SK-N-SH (cell line): ENCODE measurements around the gene OR10C1. TPM values are rescaled to one million over a fixed set of nuclear protein-coding genes. Genes with fewer than 3 reads are reported as not detected.

Experiments used
- CTCF ChIA-PET: fragments of 300-600, 350-600 bp; formaldehyde crosslinking; extraction: SDS; loops from one replicate; lab custom pipeline; 2021; lab: Yijun Ruan, JAX
- POLR2A ChIA-PET: fragments of 350-600 bp; sonication (Branson Sonifier 250); formaldehyde crosslinking; extraction: SDS; loops from one replicate; lab custom pipeline; 2020; ENCODE audit warnings: antibody characterized with exemption, inconsistent platforms; lab: Yijun Ruan, JAX
- DNase-seq: peaks from one replicate; pipeline ENCODE4 v3.0.0; 2012
- H2AFZ ChIP-seq: fragments of 200-600 bp; sonication (generic); 2 replicates; pipeline ENCODE4 v1.8.1; 2016; ENCODE audit warnings: antibody characterized with exemption, mild to moderate bottlenecking, low read depth
- H3F3A ChIP-seq: fragments of 200-600 bp; sonication (generic); replicated peaks from 2 replicates; pipeline ENCODE3; 2016; ENCODE audit warnings: antibody characterized with exemption, mild to moderate bottlenecking; ENCODE audit not compliant: insufficient read depth
- H3K27ac ChIP-seq, 2 experiments: fragments of 200-500 bp in 1 of 2; fragments of 200-600 bp in 1 of 2; sonication (Bioruptor generic) in 1 of 2; sonication (generic), shearing (Covaris generic) in 1 of 2; 2 replicates each; pipeline versions ENCODE4 v1.5.1 to v1.6.1; 2014 to 2016; ENCODE audit warnings: low read depth in 2 of 2, inconsistent platforms in 1 of 2, low read length in 1 of 2, mild to moderate bottlenecking in 1 of 2, mixed read lengths in 1 of 2
- H3K27me3 ChIP-seq: fragments of 200-600 bp; sonication (generic), shearing (Covaris generic); 2 replicates; pipeline ENCODE4 v1.6.1; 2016; ENCODE audit warnings: mixed run types; ENCODE audit not compliant: insufficient read depth
- H3K36me3 ChIP-seq, 2 experiments: fragments of 200-500 bp in 1 of 2; fragments of 200-600 bp in 1 of 2; sonication (Bioruptor generic) in 1 of 2; sonication (generic) in 1 of 2; replicated peaks in 1 of 2; 2 replicates each; pipeline versions ENCODE3 to v1.5.1; 2014 to 2016; ENCODE audit warnings: low read length in 1 of 2, mild to moderate bottlenecking in 1 of 2; ENCODE audit not compliant: insufficient read depth in 2 of 2, control insufficient read depth in 1 of 2
- H3K4me1 ChIP-seq, 2 experiments: fragments of 200-500 bp in 1 of 2; fragments of 200-600 bp in 1 of 2; sonication (Bioruptor generic) in 1 of 2; sonication (generic), shearing (Covaris generic) in 1 of 2; 2 replicates each; pipeline versions ENCODE4 v1.5.1 to v1.6.1; 2014 to 2016; ENCODE audit warnings: low read depth in 1 of 2, low read length in 1 of 2, mixed run types in 1 of 2; ENCODE audit not compliant: insufficient read depth in 2 of 2, control insufficient read depth in 1 of 2
- H3K4me2 ChIP-seq: fragments of 200-600 bp; sonication (generic), shearing (Covaris generic); 2 replicates; pipeline ENCODE4 v1.6.1; 2017; ENCODE audit warnings: mixed run types
- H3K4me3 ChIP-seq, 2 experiments: fragments of 200-500 bp in 1 of 2; fragments of 200-600 bp in 1 of 2; sonication (Bioruptor generic) in 1 of 2; sonication (generic), shearing (Covaris generic) in 1 of 2; 2 replicates each; pipeline versions ENCODE4 v1.5.1 to v1.8.1; 2014 to 2016; ENCODE audit warnings: low read depth in 2 of 2, inconsistent platforms in 1 of 2, low read length in 1 of 2, mild to moderate bottlenecking in 1 of 2, mixed read lengths in 1 of 2, moderate library complexity in 1 of 2
- H3K79me2 ChIP-seq: fragments of 200-600 bp; sonication (generic); 2 replicates; pipeline ENCODE4 v1.8.1; 2017; ENCODE audit warnings: mild to moderate bottlenecking; ENCODE audit not compliant: insufficient read depth
- H3K9ac ChIP-seq: fragments of 200-600 bp; sonication (generic); 2 replicates; pipeline ENCODE4 v1.6.1; 2017; ENCODE audit warnings: mixed run types
- H3K9me2 ChIP-seq: fragments of 200-600 bp; sonication (generic); 2 replicates; pipeline ENCODE4 v1.6.1; 2017; ENCODE audit warnings: mixed run types
- H3K9me3 ChIP-seq: fragments of 200-600 bp; sonication (generic); 2 replicates; pipeline ENCODE4 v1.6.1; 2017; ENCODE audit warnings: mixed run types, mild to moderate bottlenecking, moderate library complexity
- H4K20me1 ChIP-seq: fragments of 200-600 bp; sonication (generic); 2 replicates; pipeline ENCODE4 v1.6.1; 2017; ENCODE audit warnings: mild to moderate bottlenecking, mixed run types; ENCODE audit not compliant: insufficient read depth
- CHD2 ChIP-seq: fragments of 150-350 bp; IDR thresholded peaks from 2 replicates; pipeline ENCODE4 v1.6.1; 2018; ENCODE audit warnings: low read length; ENCODE audit not compliant: partially characterized antibody
- CTCF ChIP-seq: fragments of 200-600 bp; sonication (generic); IDR thresholded peaks from 2 replicates; pipeline ENCODE4 v1.6.1; 2017; ENCODE audit warnings: antibody characterized with exemption, mild to moderate bottlenecking, moderate library complexity
- EP300 ChIP-seq, 2 experiments: IDR thresholded peaks; 2 replicates each; pipeline versions ENCODE4 v1.4.0 to v1.6.1; 2012; ENCODE audit warnings: borderline replicate concordance in 1 of 2, low read depth in 1 of 2, low read length in 1 of 2
- EZH2phosphoT487 ChIP-seq: fragments of 200-600 bp; sonication (generic); IDR thresholded peaks from 2 replicates; pipeline ENCODE4 v1.6.1; 2017; ENCODE audit warnings: low read depth, mixed run types, mild to moderate bottlenecking, antibody characterized with exemption, moderate library complexity, borderline replicate concordance
- FOXM1 ChIP-seq: IDR thresholded peaks from 2 replicates; pipeline ENCODE4 v1.4.0; 2012; ENCODE audit warnings: low read depth, mild to moderate bottlenecking
- GABPA ChIP-seq: IDR thresholded peaks from 2 replicates; pipeline ENCODE4 v1.4.0; 2012; ENCODE audit warnings: low read depth, mild to moderate bottlenecking
- JUND ChIP-seq: IDR thresholded peaks from 2 replicates; pipeline ENCODE4 v1.4.0; 2012
- MAX ChIP-seq: IDR thresholded peaks from 2 replicates; pipeline ENCODE4 v1.4.0; 2012; ENCODE audit warnings: low read depth
- MEF2A ChIP-seq: IDR thresholded peaks from 2 replicates; pipeline ENCODE4 v1.4.0; 2012; ENCODE audit warnings: low read depth, borderline replicate concordance
- MXI1 ChIP-seq: IDR thresholded peaks from 2 replicates; pipeline ENCODE4 v1.6.1; 2012; ENCODE audit warnings: mild to moderate bottlenecking, low read depth, low read length, improper control_type of control experiment
- NFIC ChIP-seq: IDR thresholded peaks from 2 replicates; pipeline ENCODE4 v1.4.0; 2012; ENCODE audit warnings: borderline replicate concordance
- NRF1 ChIP-seq: IDR thresholded peaks from 2 replicates; pipeline ENCODE4 v1.6.1; 2012; ENCODE audit warnings: low read depth, mild to moderate bottlenecking, low read length
- REST ChIP-seq: IDR thresholded peaks from 2 replicates; pipeline ENCODE4 v1.6.1; 2012; ENCODE audit warnings: mild to moderate bottlenecking, low read depth, low read length, moderate library complexity
- RFX5 ChIP-seq: IDR thresholded peaks from 2 replicates; pipeline ENCODE4 v1.6.1; 2012; ENCODE audit warnings: mild to moderate bottlenecking, improper control_type of control experiment, low read length
- SIN3A ChIP-seq: IDR thresholded peaks from 2 replicates; pipeline ENCODE4 v1.6.1; 2012; ENCODE audit warnings: low read depth, mild to moderate bottlenecking, low read length, moderate library complexity, borderline replicate concordance
- SMC3 ChIP-seq: IDR thresholded peaks from 2 replicates; pipeline ENCODE4 v1.6.1; 2012; ENCODE audit warnings: low read depth, low read length, improper control_type of control experiment
- TCF12 ChIP-seq: IDR thresholded peaks from 2 replicates; pipeline ENCODE4 v1.4.0; 2012
- TEAD4 ChIP-seq: IDR thresholded peaks from 2 replicates; pipeline ENCODE4 v1.4.0; 2012; ENCODE audit warnings: mild to moderate bottlenecking, borderline replicate concordance; ENCODE audit not compliant: insufficient read depth
- USF1 ChIP-seq: IDR thresholded peaks from 2 replicates; pipeline ENCODE4 v1.4.0; 2012; ENCODE audit warnings: low read depth, borderline replicate concordance
- USF2 ChIP-seq: fragments of 150-350 bp; IDR thresholded peaks from 2 replicates; pipeline ENCODE4 v1.6.1; 2017; ENCODE audit warnings: antibody characterized with exemption, low read length, low read depth, borderline replicate concordance
- WGBS: methylation state at CpG from one replicate; pipeline ENCODE4 v1.1.6; 2017; ENCODE audit warnings: low lambda C conversion rate; 5-methylcytosine and 5-hydroxymethylcytosine counted together
- polyA plus RNA-seq, 3 experiments: library from polyadenylated mRNA; depleted of rRNA; stranded (reverse); fragments of >200 nt; gene quantifications; 2 replicates each; pipeline ENCODE4 v1.2.3, GENCODE V29; 2012

The OR10C1 gene
- polyA plus RNA-seq, 1 of the 3 experiments (the other 2 are of a cell fraction) = not detected

GRCh38 chr6:29447670-29448069 lies 8.6 kb downstream of the OR10C1 start:
- Histone ChIP-seq H3K27ac (peak overlapping the region in 1 of 2 experiments; percentile 11; a peak in 1 of 4 replicates), H3K9ac (no peak overlapping the region), H3K79me2 (no peaks in the 10 kb centered on the region), H4K20me1 (no peaks in the 10 kb centered on the region), H3K4me2 (no peak overlapping the region), H3F3A (peaks cover 10% of the 10 kb centered on the region), H2AFZ (no peak overlapping the region), H3K27me3 (no peaks in the 10 kb centered on the region), H3K36me3 (no peaks in the 10 kb centered on the region), H3K9me3 (no peaks in the 10 kb centered on the region), H3K4me1 (peaks cover 0 to 4% of the 10 kb centered on the region in 2 experiments; a peak in 1 of 4 replicates), H3K4me3 (no peak overlapping the region), H3K9me2 (no peaks in the 10 kb centered on the region)
- POLR2A ChIA-PET = no interaction called here
- no peak for DNase-seq
- 0% methylated on average over 1 of the region's 1 CpG for WGBS
- CTCF ChIA-PET = no interaction called here
- TF ChIP-seq JUND (no peak), TCF12 (0 out of 2 replicates have a peak, but pooled peaks have one; percentile 5), TEAD4 (peak; percentile 48; the same call in 1 of the 2 replicates), SIN3A (no peak)

GRCh38 chr6:29451471-29452193 lies 12.5 kb downstream of the OR10C1 start:
- H3F3A ChIP-seq = peaks cover 10% of the 10 kb centered on the region
- no peaks in the 10 kb centered on the region for H3K79me2 ChIP-seq
- no peaks in the 10 kb centered on the region; the same call in 1 of the 2 replicates for H3K27me3 ChIP-seq
- no peak overlapping the region for H3K4me2 ChIP-seq
- WGBS = 0% methylated on average over 3 of the region's 3 CpGs
- no peak overlapping the region for H3K4me3 ChIP-seq
- CTCF ChIA-PET = no interaction called here
- POLR2A ChIA-PET = no interaction called here
- H3K9ac ChIP-seq = no peak overlapping the region
- H3K27ac ChIP-seq = peak overlapping the region in 1 of 2 experiments; percentile 51; a peak in 2 of 4 replicates
- DNase-seq = no peak
- no peaks in the 10 kb centered on the region for H3K9me2 ChIP-seq
- H3K4me1 ChIP-seq = peaks cover 0 to 4% of the 10 kb centered on the region in 2 experiments; a peak in 1 of 4 replicates
- no peaks in the 10 kb centered on the region for H3K9me3 ChIP-seq
- no peaks in the 10 kb centered on the region for H4K20me1 ChIP-seq
- no peaks in the 10 kb centered on the region for H3K36me3 ChIP-seq
- no peak overlapping the region for H2AFZ ChIP-seq
- peak; percentile 31; the same call in 1 of the 2 replicates for TF ChIP-seq JUND
- no peak for TF ChIP-seq MEF2A
- TF ChIP-seq CHD2 = no peak
- TF ChIP-seq RFX5 = no peak
- peak in 1 of 2 experiments; percentile 15; a peak in 1 of 4 replicates for TF ChIP-seq EP300 (IDR thresholded peaks at IDR 0.05; ENCODE audit: borderline replicate concordance in 1 of 2, low read depth in 1 of 2, low read length in 1 of 2)
- no peak for TF ChIP-seq NFIC
- TF ChIP-seq EZH2phosphoT487 = no peak
- TF ChIP-seq CTCF = no peak
- no peak for TF ChIP-seq FOXM1
- no peak for TF ChIP-seq NRF1
- TF ChIP-seq MAX = no peak
- no peak for TF ChIP-seq SMC3
- TF ChIP-seq MXI1 = no peak
- TF ChIP-seq TCF12 = peak; percentile 55; the same call in 1 of the 2 replicates
- TF ChIP-seq REST = no peak
- no peak for TF ChIP-seq GABPA
- no peak for TF ChIP-seq USF1
- TF ChIP-seq USF2 = no peak
